Endothelial cell of umbilical vein (primary cell): ENCODE data around the gene ELMO1. TPM values are rescaled to one million over a fixed set of nuclear protein-coding genes. Genes with fewer than 3 reads are reported as not detected.

Source experiments
- BruUV-seq: library from RNA; stranded (reverse); fragments of 400-500 nt; replicated peaks from 2 replicates; lab custom pipeline; 2021; lab: Mats Ljungman, UMichigan
- CTCF ChIA-PET: fragments of 300-600, 350-600 bp; sonication (Branson Sonifier 250); formaldehyde crosslinking; loops from one replicate; lab custom pipeline; 2021; ENCODE audit warnings: antibody characterized with exemption, inconsistent platforms; lab: Charles Lee
- POLR2A ChIA-PET: fragments of 300-600, 350-600 bp; sonication (Branson Sonifier 250); formaldehyde crosslinking; loops from one replicate; lab custom pipeline; 2021; ENCODE audit warnings: antibody characterized with exemption, inconsistent platforms; lab: Charles Lee
- DNase-seq: peaks from one replicate; pipeline ENCODE4 v3.0.0-alpha.2; 2011; ENCODE audit warnings: low read depth, low spot score
- FAIRE-seq: peaks from 2 replicates; lab custom pipeline; 2011; peaks lifted over from hg19 to GRCh38; lab: Jason Lieb, UNC
- H2AFZ ChIP-seq: 2 replicates; pipeline ENCODE4 v1.6.0; 2012; ENCODE audit warnings: low read depth, low read length, control low read depth, inconsistent platforms
- H3K27ac ChIP-seq: 2 replicates; pipeline ENCODE4 v1.5.1; 2011; ENCODE audit warnings: low read depth, mild to moderate bottlenecking, control low read depth, low read length, moderate library complexity; ENCODE audit not compliant: insufficient read depth
- H3K27me3 ChIP-seq, 2 experiments: 2 replicates each; pipeline versions ENCODE4 v1.6.0 to v1.6.1; 2011; ENCODE audit warnings: low read length in 2 of 2, mixed read lengths in 1 of 2; ENCODE audit not compliant: control insufficient read depth in 2 of 2, insufficient read depth in 2 of 2
- H3K36me3 ChIP-seq, 2 experiments: 2 replicates in 1 of 2; 3 replicates in 1 of 2; pipeline ENCODE4 v1.5.1; 2011; ENCODE audit warnings: low read length in 2 of 2, mild to moderate bottlenecking in 1 of 2, moderate library complexity in 1 of 2; ENCODE audit not compliant: control insufficient read depth in 2 of 2, insufficient read depth in 2 of 2; ENCODE audit errors: extremely low read depth in 1 of 2
- H3K4me1 ChIP-seq: 3 replicates; pipeline ENCODE4 v1.5.1; 2011; ENCODE audit warnings: mild to moderate bottlenecking, low read length; ENCODE audit not compliant: control insufficient read depth, insufficient read depth; ENCODE audit errors: extremely low read depth
- H3K4me2 ChIP-seq: 2 replicates; pipeline ENCODE4 v1.6.1; 2011; ENCODE audit warnings: low read length, control low read depth, mixed read lengths; ENCODE audit not compliant: insufficient read depth
- H3K4me3 ChIP-seq, 3 experiments: fragments of 200-600 bp in 1 of 3; sonication (generic), shearing (Covaris generic) in 1 of 3; replicated peaks in 1 of 3; 2 replicates each; pipeline ENCODE4 v1.5.1; 2011 to 2016; ENCODE audit warnings: control low read depth in 3 of 3, low read length in 3 of 3, mild to moderate bottlenecking in 2 of 3, inconsistent platforms in 1 of 3, low read depth in 1 of 3, moderate library complexity in 1 of 3; ENCODE audit not compliant: insufficient read depth in 1 of 3
- H3K79me2 ChIP-seq: 2 replicates; pipeline ENCODE4 v1.6.0; 2012; ENCODE audit warnings: low read length, inconsistent platforms; ENCODE audit not compliant: control insufficient read depth, insufficient read depth
- H3K9ac ChIP-seq: replicated peaks from 2 replicates; pipeline ENCODE3; 2011; ENCODE audit warnings: low read length, control low read depth; ENCODE audit not compliant: insufficient read depth; ENCODE audit errors: extremely low read depth
- H3K9me1 ChIP-seq: replicated peaks from 3 replicates; pipeline ENCODE4 v1.6.0; 2011; ENCODE audit warnings: mild to moderate bottlenecking, low read length; ENCODE audit not compliant: control insufficient read depth, insufficient read depth; ENCODE audit errors: extremely low read depth
- H3K9me3 ChIP-seq: replicated peaks from 2 replicates; pipeline ENCODE4 v1.5.1; 2012; ENCODE audit warnings: low read length, inconsistent platforms; ENCODE audit not compliant: control insufficient read depth, insufficient read depth
- H4K20me1 ChIP-seq: replicated peaks from 2 replicates; pipeline ENCODE3; 2011; ENCODE audit warnings: mild to moderate bottlenecking, low read length; ENCODE audit not compliant: control insufficient read depth, insufficient read depth; ENCODE audit errors: extremely low read depth
- CTCF ChIP-seq, 2 donors: IDR thresholded peaks; 1 replicate in 1 of 2; 2 replicates in 1 of 2; pipeline ENCODE4 v1.5.1; 2011; ENCODE audit warnings: low read length in 2 of 2, mild to moderate bottlenecking in 2 of 2, moderate library complexity in 2 of 2, control low read depth in 1 of 2, inconsistent platforms in 1 of 2, low read depth in 1 of 2; ENCODE audit not compliant: insufficient read depth in 1 of 2; ENCODE audit errors: extremely low read depth in 1 of 2
- EZH2 ChIP-seq: IDR thresholded peaks from 2 replicates; pipeline ENCODE4 v1.6.1; 2012; ENCODE audit warnings: borderline replicate concordance, low read depth, mild to moderate bottlenecking, moderate library complexity, low read length, inconsistent platforms; ENCODE audit not compliant: severe bottlenecking
- FOS ChIP-seq: IDR thresholded peaks from 2 replicates; pipeline ENCODE4 v1.6.1; 2011; ENCODE audit warnings: mild to moderate bottlenecking, low read length, moderate library complexity, borderline replicate concordance; ENCODE audit not compliant: insufficient read depth
- GATA2 ChIP-seq: IDR thresholded peaks from 2 replicates; pipeline ENCODE4 v1.7.0; 2011; ENCODE audit warnings: low read depth, mild to moderate bottlenecking, moderate library complexity, mixed read lengths, low read length; ENCODE audit not compliant: insufficient read length, insufficient read depth
- JUN ChIP-seq: IDR thresholded peaks from 2 replicates; pipeline ENCODE4 v1.6.1; 2011; ENCODE audit warnings: borderline replicate concordance, low read depth; ENCODE audit not compliant: insufficient read length, insufficient read depth
- MAX ChIP-seq: IDR thresholded peaks from 2 replicates; pipeline ENCODE4 v1.6.1; 2011; ENCODE audit not compliant: insufficient read depth, insufficient read length
- MYC ChIP-seq: IDR thresholded peaks from one replicate; pipeline ENCODE4 v1.6.1; 2011; ENCODE audit warnings: mild to moderate bottlenecking, low read depth, low read length
- POLR2A ChIP-seq: IDR thresholded peaks from 2 replicates; pipeline ENCODE4 v1.6.1; 2012; ENCODE audit warnings: low read depth, mild to moderate bottlenecking, control low read depth, low read length
- POLR2AphosphoS5 ChIP-seq: IDR thresholded peaks from 2 replicates; pipeline ENCODE4 v1.6.1; 2012; ENCODE audit warnings: low read depth, mild to moderate bottlenecking, control low read depth, low read length, moderate library complexity; ENCODE audit not compliant: insufficient read depth
- dilution Hi-C: fragments of 300-500 bp; cut with MboI; formaldehyde crosslinking; loops from one replicate; pipeline ENCODE4 v1.15.0; 2019; ENCODE audit warnings: low sequenced_read_pairs; ENCODE audit not compliant: extremely low pct_ligation_motif_present
- intact Hi-C: fragments of 100-400 bp; cut with micrococcal nuclease; formaldehyde crosslinking; loops from one replicate; pipeline ENCODE4 v1.10.0; 2022
- polyA plus RNA-seq, 4 experiments: library from polyadenylated mRNA; depleted of rRNA in 3 of 4; stranded (reverse) in 3 of 4; unstranded in 1 of 4; fragments of >200 nt; gene quantifications; 2 replicates each; pipeline versions ENCODE4 v1.2.1 to v1.2.3, GENCODE V29; 2011 to 2012; ENCODE audit warnings: missing spikeins in 1 of 4
- total RNA-seq: library from RNA; stranded (reverse); gene quantifications from 2 replicates; pipeline ENCODE4 v1.2.3, GENCODE V29; 2021

The ELMO1 gene
- total and polyA plus RNA-seq, 2 donors (not counting 3 experiments of a cell fraction or from before 2014, with no cell fraction given), result 17.0 to 30.6 TPM

GRCh38 chr7:37018954-37019353 lies 429.7 kb downstream of the ELMO1 start:
- Histone ChIP-seq H3K4me3 (no peak overlapping the region), H3K4me1 (no peaks in the 10 kb centered on the region), H3K9me1 (no peaks in the 10 kb centered on the region), H3K27ac (no peak overlapping the region), H2AFZ (no peak overlapping the region), H3K36me3 (no peaks in the 10 kb centered on the region), H4K20me1 (no peaks in the 10 kb centered on the region), H3K4me2 (no peak overlapping the region), H3K9me3 (no peaks in the 10 kb centered on the region), H3K27me3 (no peaks in the 10 kb centered on the region), H3K79me2 (no peaks in the 10 kb centered on the region), H3K9ac (no peak overlapping the region)
- ChIA-PET POLR2A (no interaction called here), CTCF (interaction anchor here (1.5 to 1.8 kb wide), 2 partner anchors 10 to 11 kb away, joined by 5 read pairs; no protein-coding TSS in a partner anchor)
- intact Hi-C loops, result no loop called here
- FAIRE-seq (no peak), DNase-seq (no peak)
- TF ChIP-seq MAX (no peak), POLR2A (no peak), POLR2AphosphoS5 (no peak), FOS (no peak), JUN (no peak), GATA2 (no peak), MYC (no peak), EZH2 (no peak), CTCF (IDR thresholded peaks at IDR 0.05; ENCODE audit: extremely low read depth in 1 of 2, insufficient read depth in 1 of 2, low read depth in 1 of 2, low read length in 2 of 2) (no peak)
- no TSS peak for BruUV-seq
- dilution Hi-C loops, result no loop called here
